ENCODE measurements around the gene MYMX.
"Not testable (repeated sequence)": the region's sequence is repeated elsewhere in the genome, so short reads cannot be mapped to it uniquely, and the experiment has no call there.

MYMX gene

DNA sequence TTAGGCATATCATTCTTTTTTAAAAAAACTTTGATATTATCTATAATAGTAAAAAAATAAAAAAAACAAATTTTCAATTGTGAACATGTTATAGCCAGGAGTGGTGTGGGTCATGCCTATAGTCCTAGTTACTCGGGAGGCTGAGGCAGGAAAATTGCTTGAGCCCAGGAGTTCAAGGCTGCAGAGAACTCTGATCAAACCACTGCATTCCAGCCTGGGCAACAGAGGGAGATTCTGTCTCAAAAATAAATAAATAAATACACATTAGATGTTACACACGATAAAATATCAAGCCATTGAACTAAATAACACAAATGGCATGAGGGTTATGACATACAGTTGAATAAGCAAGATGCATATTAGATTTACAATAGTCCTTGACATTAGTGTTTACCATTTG, 27.9 kb upstream of the MYMX start:
- no peak for DNase-seq

- no peak for DNase-seq
These were observed 27.5 kb upstream of the MYMX start for GRCh38 chr6:44189257-44189656.

- peak; percentile 29 for DNase-seq
These were observed 26.0 kb upstream of the MYMX start for GRCh38 chr6:44190715-44191114.

GRCh38 chr6:44192428-44193041, 24.2 kb upstream of the MYMX start:
- peak; percentile 30 for DNase-seq

DNA sequence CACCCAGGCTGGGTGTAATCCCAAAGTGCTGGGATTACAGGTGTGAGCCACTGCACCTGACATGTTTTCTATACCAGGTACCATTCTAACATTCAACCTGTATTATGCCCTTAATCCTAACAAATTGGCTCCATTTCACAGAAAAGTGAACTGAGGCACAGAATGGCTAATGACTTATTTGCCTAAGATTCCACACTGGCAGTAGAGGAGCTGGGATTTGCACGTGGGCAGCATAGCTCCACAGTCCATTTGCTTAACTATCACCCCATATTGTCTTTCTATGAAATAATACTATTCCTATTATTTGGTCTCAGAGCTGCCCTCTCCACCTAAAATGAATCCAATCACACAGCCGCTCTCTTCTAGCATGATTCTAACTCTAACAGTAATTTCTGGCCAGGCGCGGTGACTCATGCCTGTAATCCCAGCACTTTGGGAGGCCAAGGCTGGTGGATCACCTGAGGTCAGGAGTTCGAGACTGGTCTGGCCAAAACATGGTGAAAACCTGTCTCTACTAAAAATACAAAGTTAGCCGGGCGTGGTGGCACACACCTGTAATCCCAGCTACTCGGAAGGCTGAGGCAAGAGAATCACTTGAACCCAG, 23.3 kb upstream of the MYMX start:
- no peak for DNase-seq

- DNase-seq = no peak
These were observed 22.4 kb upstream of the MYMX start for GRCh38 chr6:44194326-44194725.

GRCh38 chr6:44196351-44196750, 20.4 kb upstream of the MYMX start:
- not testable (repeated sequence) for DNase-seq

DNA sequence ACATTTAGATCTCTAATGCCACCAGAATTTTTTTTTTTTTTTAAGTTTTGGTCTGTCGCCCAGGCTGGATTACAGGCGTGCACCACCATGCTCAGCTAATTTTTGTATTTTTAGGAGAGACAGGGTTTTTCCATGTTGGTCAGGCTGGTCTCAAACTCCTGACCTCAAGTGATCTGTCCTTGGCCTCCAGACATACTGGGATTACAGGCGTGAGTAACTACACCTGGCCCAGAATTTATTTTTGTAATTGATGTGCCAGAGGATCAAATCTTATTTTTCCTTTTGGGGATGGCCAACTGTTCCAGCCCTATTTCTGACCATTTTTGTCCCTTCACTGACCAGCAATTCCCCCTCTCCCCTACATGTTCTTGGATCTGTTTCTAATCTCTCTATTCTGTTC, 18.0 kb upstream of the MYMX start:
- DNase-seq = no peak

GRCh38 chr6:44199883-44200282, 16.8 kb upstream of the MYMX start:
- no peak for DNase-seq

- DNase-seq = no peak
These were observed 15.5 kb upstream of the MYMX start for GRCh38 chr6:44201200-44201599.

- no peak for DNase-seq
These were observed 15.0 kb upstream of the MYMX start for GRCh38 chr6:44201638-44202303.

- DNase-seq = no peak
These were observed 14.3 kb upstream of the MYMX start for GRCh38 chr6:44202332-44202971.

GRCh38 chr6:44202972-44203750, 13.6 kb upstream of the MYMX start:
- no peak for DNase-seq

GRCh38 chr6:44203955-44204354, 12.8 kb upstream of the MYMX start:
- DNase-seq = no peak

DNA sequence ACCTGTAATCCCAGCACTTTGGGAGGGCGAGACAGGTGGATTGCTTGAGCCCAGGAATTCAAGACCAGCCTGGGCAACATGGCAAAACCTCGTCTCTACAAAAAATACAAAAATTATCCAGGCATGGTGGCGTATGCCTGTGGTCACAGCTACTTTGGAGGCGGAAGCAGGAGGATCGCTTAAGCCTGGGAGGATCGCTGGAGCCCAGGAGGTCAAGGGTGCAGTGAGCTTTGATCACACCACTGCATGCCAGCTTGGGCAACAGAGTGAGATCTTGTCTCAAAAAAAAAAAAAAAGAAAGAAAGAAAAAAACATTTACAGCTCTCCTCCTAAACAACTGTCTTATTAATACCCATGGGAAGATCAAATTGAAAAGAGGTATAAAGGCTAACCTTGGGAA, 8.8 kb upstream of the MYMX start:
- DNase-seq = no peak

DNA sequence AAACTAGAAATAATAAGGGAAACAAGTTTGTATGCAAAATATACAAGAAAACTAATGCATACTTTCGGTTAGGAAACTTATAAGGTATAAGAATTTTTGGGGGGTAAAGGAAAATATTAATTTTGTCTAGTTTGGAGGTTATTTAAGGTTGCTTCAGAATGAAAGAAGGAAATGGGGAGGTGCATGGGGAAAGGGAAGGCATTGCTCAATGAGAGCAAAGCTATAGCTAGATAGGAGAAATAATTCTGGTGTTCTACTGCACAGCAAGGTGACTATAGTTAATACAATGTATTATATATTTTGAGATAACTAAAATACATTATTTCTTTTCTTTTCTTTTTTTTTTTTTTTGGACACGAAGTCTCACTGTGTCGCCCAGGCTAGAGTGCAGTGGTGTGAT, 5.4 kb upstream of the MYMX start:
- no peak for DNase-seq

DNA sequence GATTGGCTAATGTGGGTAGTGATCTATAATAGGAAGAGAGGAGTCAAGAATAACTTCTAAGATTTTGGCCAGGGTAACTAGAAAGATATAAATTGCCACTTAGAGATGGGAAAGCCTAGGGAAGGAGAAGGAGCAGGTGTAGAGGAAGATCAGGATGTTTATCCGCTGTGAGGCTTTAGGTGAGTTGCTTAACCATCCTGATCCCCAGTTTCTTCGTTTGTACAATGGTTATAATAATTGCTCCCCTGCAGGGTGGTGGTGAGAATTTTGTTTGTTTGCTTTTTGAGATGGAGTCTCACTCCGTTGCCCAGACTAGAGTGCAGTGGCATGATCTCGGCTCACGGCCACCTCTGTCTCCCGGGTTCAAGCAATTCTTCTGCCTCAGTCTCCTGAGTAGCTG, 2.4 kb upstream of the MYMX start:
- no peak for DNase-seq

DNA sequence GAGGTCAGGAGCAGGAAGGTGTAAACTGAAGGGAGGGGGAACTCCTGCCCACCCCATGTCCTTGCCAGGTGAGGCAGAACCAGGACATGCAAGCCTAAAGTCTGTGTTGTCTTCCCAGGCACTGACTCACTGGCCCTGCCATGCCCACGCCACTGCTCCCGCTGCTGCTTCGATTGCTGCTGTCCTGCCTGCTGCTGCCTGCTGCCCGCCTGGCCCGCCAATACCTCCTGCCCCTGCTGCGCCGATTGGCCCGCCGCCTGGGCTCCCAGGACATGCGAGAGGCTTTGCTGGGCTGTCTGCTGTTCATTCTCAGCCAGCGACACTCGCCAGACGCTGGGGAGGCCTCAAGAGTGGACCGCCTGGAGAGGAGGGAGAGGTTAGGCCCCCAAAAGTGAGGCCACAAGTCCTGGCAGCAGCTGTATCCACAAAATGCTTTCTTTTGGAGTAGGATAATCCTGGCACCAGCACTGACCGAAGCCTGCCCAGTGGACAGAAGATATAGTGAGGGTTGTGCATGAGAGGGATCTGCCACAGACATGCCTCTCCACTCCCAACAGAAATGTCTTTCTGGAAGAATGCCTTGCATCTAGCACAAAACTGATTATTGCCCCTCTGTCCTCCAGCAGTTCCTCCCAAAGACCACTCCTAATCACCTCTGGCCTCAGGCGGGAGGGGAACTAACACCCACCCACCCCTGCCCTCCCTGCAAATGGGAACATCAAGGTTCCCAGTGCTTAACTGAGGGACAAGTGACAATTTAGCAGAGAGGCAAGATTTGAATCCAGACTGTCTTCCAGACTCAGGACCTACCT, 812 bp downstream of the MYMX start:
- DNase-seq = no peak

- peak; percentile 55 for DNase-seq
These were observed 2.5 kb downstream of the MYMX start for GRCh38 chr6:44219053-44219814.

- DNase-seq = no peak
These were observed 3.4 kb downstream of the MYMX start for GRCh38 chr6:44219815-44220784.
